ENCODE results near the gene DLG2. TPM values are rescaled to one million over a fixed set of nuclear protein-coding genes. Genes with fewer than 3 reads are reported as not detected.
A peak's percentile ranks its signal among the peaks of the same experiment; 100 is the strongest.

Gene DLG2
- total RNA-seq, 1 donor from 2014 or later, result 1.8 TPM

DNA sequence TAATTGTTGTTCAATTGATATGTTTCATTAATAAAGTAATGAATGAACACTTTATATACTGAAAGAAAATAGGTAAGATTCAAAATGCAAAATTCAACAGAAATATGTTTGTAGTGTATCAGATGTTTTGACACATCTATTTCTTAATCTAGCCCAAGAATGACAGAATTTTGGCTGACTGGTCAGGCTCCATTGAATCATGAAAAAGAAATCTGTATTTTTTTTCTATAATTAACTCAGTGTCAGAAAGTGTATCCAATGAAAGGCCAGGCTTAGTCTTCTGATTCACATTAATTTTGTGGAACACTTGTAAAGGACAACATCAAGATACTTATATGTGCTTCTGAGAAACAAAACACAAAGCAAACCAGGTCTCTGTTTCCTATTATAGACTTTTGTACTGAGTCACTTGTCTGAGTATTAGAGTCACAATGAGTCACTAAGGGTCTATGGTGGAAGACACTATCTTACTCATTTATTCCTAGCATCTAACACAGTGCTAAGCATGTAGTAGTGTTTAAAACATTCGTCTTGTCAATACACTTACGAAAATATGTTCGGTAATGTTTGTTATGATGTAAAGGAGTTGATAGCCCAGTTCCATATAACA is 2043.3 kb downstream of the DLG2 start:
- no peaks in the 10 kb centered on the region for H3K79me2 ChIP-seq (ENCODE audit: insufficient read depth, low read length)
- no peaks in the 10 kb centered on the region for H3K27me3 Mint-ChIP-seq (ENCODE audit: low read depth, unreplicated experiment)
- no peak overlapping the region for H3K9ac ChIP-seq (ENCODE audit: low read length)
- FAIRE-seq (peak; percentile 74), DNase-seq (ENCODE audit: low read depth) (peak; percentile 88)
- H2AFZ ChIP-seq (ENCODE audit: low read depth, low read length), result peak overlapping the region; percentile 39
- H3K27ac ChIP-seq (ENCODE audit: low read depth, low read length), result peak overlapping the region; percentile 49
- H3K4me1 ChIP-seq (ENCODE audit: insufficient read depth, low read length), result peaks cover 8% of the 10 kb centered on the region
- H3K4me3 Mint-ChIP-seq (ENCODE audit: unreplicated experiment), result no peak overlapping the region
- H3K4me2 ChIP-seq (ENCODE audit: low read length), result peak overlapping the region; percentile 72
- no peaks in the 10 kb centered on the region for H3K9me3 ChIP-seq (ENCODE audit: insufficient read depth, low read depth, low read length)
- no peaks in the 10 kb centered on the region for H3K36me3 Mint-ChIP-seq (ENCODE audit: low read depth, unreplicated experiment)
- H4K20me1 ChIP-seq (ENCODE audit: insufficient read depth, low read length), result no peaks in the 10 kb centered on the region
- H3K4me3 ChIP-seq (ENCODE audit: insufficient read depth, low read depth, low read length), result peak overlapping the region; percentile 18
- peaks cover 14% of the 10 kb centered on the region for H3K4me1 Mint-ChIP-seq (ENCODE audit: low read depth, unreplicated experiment)
- H3K27ac Mint-ChIP-seq (ENCODE audit: unreplicated experiment), result peak overlapping the region; percentile 55
- no peaks in the 10 kb centered on the region for H3K36me3 ChIP-seq (ENCODE audit: insufficient read depth, low read length)
- H3K27me3 ChIP-seq (ENCODE audit: insufficient read depth, low read length), result no peaks in the 10 kb centered on the region
- peaks cover 1% of the 10 kb centered on the region for H3K9me3 Mint-ChIP-seq (ENCODE audit: unreplicated experiment)
- TF ChIP-seq, protein P1, sequence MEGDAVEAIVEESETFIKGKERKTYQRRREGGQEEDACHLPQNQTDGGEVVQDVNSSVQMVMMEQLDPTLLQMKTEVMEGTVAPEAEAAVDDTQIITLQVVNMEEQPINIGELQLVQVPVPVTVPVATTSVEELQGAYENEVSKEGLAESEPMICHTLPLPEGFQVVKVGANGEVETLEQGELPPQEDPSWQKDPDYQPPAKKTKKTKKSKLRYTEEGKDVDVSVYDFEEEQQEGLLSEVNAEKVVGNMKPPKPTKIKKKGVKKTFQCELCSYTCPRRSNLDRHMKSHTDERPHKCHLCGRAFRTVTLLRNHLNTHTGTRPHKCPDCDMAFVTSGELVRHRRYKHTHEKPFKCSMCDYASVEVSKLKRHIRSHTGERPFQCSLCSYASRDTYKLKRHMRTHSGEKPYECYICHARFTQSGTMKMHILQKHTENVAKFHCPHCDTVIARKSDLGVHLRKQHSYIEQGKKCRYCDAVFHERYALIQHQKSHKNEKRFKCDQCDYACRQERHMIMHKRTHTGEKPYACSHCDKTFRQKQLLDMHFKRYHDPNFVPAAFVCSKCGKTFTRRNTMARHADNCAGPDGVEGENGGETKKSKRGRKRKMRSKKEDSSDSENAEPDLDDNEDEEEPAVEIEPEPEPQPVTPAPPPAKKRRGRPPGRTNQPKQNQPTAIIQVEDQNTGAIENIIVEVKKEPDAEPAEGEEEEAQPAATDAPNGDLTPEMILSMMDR (IDR thresholded peaks at IDR 0.05; ENCODE audit: insufficient read depth, low read depth, low read length), result no peak
- no peak for TF ChIP-seq EZH2 (IDR thresholded peaks at IDR 0.05; ENCODE audit: insufficient read depth, low read length)

- H3K4me3 ChIP-seq (ENCODE audit: insufficient read depth, low read depth, low read length), result no peak overlapping the region
- Mint-ChIP-seq H3K4me3 (ENCODE audit: unreplicated experiment) (no peak overlapping the region), H3K36me3 (ENCODE audit: low read depth, unreplicated experiment) (peaks cover 1% of the 10 kb centered on the region), H3K4me1 (ENCODE audit: low read depth, unreplicated experiment) (peaks cover 9% of the 10 kb centered on the region), H3K27me3 (ENCODE audit: low read depth, unreplicated experiment) (no peaks in the 10 kb centered on the region), H3K9me3 (ENCODE audit: unreplicated experiment) (no peaks in the 10 kb centered on the region), H3K27ac (ENCODE audit: unreplicated experiment) (no peak overlapping the region)
- H3K4me2 ChIP-seq (ENCODE audit: low read length), result no peak overlapping the region
- FAIRE-seq (peak; percentile 92), DNase-seq (ENCODE audit: low read depth) (peak; percentile 31)
- H4K20me1 ChIP-seq (ENCODE audit: insufficient read depth, low read length), result no peaks in the 10 kb centered on the region
- H3K79me2 ChIP-seq (ENCODE audit: insufficient read depth, low read length), result no peaks in the 10 kb centered on the region
- no peaks in the 10 kb centered on the region for H3K9me3 ChIP-seq (ENCODE audit: insufficient read depth, low read depth, low read length)
- H3K27ac ChIP-seq (ENCODE audit: low read depth, low read length), result no peak overlapping the region
- no peak overlapping the region for H2AFZ ChIP-seq (ENCODE audit: low read depth, low read length)
- H3K4me1 ChIP-seq (ENCODE audit: insufficient read depth, low read length), result no peaks in the 10 kb centered on the region
- no peaks in the 10 kb centered on the region for H3K27me3 ChIP-seq (ENCODE audit: insufficient read depth, low read length)
- TF ChIP-seq, protein P1 (IDR thresholded peaks at IDR 0.05; ENCODE audit: insufficient read depth, low read depth, low read length), result no peak
- TF ChIP-seq EZH2 (IDR thresholded peaks at IDR 0.05; ENCODE audit: insufficient read depth, low read length), result no peak
- H3K36me3 ChIP-seq (ENCODE audit: insufficient read depth, low read length), result no peaks in the 10 kb centered on the region
- H3K9ac ChIP-seq (ENCODE audit: low read length), result no peak overlapping the region
These were observed 2052.6 kb downstream of the DLG2 start for GRCh38 chr11:83574519-83574918.
